ENCODE data around the gene RAMP3.

RAMP3 gene

GRCh38 chr7:45225948-45226335 lies 68.4 kb downstream of the RAMP3 start:
- no peak for DNase-seq

GRCh38 chr7:45229156-45229920 lies 71.7 kb downstream of the RAMP3 start:
- no peak for DNase-seq

GRCh38 chr7:45230083-45230482 lies 72.5 kb downstream of the RAMP3 start:
- no peak for DNase-seq

GRCh38 chr7:45230611-45231165 lies 73.1 kb downstream of the RAMP3 start:
- DNase-seq: no peak

GRCh38 chr7:45233249-45233775 lies 75.7 kb downstream of the RAMP3 start:
- DNase-seq: no peak

All from NCI-H2029 (cell line).